ENCODE results near the gene PDSS2. TPM values are rescaled to one million over a fixed set of nuclear protein-coding genes. Genes with fewer than 3 reads are reported as not detected.

Gene PDSS2
- total RNA-seq, 1 donor from 2014 or later = 19.7 TPM

DNA sequence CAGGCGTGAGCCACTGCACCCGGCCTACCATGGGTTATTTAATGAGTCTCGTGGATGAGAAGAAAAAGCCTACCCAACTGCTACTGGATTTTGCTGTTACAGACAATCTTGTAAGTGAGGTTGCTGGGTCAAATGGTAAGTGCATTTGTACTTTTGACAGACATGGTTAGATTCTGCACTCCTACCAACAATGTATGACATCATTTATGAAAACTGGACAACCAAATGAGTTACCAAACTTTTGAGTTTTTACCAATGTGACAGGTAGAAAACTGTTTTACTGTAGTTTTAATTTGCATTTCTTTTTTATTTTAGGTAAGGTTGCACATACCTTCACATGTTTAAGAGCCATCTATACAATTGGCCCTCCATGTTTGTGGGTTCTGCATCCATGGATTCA, 48.2 kb downstream of the PDSS2 start:
- Histone ChIP-seq H3K4me1 (peaks cover 42% of the 10 kb centered on the region), H3K27ac (replicated peaks) (no peak overlapping the region), H3K36me3 (no peaks in the 10 kb centered on the region), H3K4me3 (no peak overlapping the region), H3K9me3 (replicated peaks) (no peaks in the 10 kb centered on the region), H3K27me3 (ENCODE audit: low read depth) (no peaks in the 10 kb centered on the region)
- intact Hi-C loops (cut with micrococcal nuclease) = no loop called here
- DNase-seq = no peak
- TF ChIP-seq CTCF (IDR thresholded peaks at IDR 0.05; ENCODE audit: borderline replicate concordance) = no peak

GRCh38 chr6:107409942-107410341, 49.4 kb downstream of the PDSS2 start:
- H3K36me3 ChIP-seq = peaks cover 4% of the 10 kb centered on the region
- no peak overlapping the region for H3K4me3 ChIP-seq
- TF ChIP-seq CTCF (IDR thresholded peaks at IDR 0.05; ENCODE audit: borderline replicate concordance) = no peak
- peaks cover 36% of the 10 kb centered on the region for H3K4me1 ChIP-seq
- H3K9me3 ChIP-seq (replicated peaks) = peaks cover 5% of the 10 kb centered on the region
- H3K27ac ChIP-seq (replicated peaks) = no peak overlapping the region
- intact Hi-C loops (cut with micrococcal nuclease) = no loop called here
- H3K27me3 ChIP-seq (ENCODE audit: low read depth) = no peaks in the 10 kb centered on the region
- no peak for DNase-seq

DNA sequence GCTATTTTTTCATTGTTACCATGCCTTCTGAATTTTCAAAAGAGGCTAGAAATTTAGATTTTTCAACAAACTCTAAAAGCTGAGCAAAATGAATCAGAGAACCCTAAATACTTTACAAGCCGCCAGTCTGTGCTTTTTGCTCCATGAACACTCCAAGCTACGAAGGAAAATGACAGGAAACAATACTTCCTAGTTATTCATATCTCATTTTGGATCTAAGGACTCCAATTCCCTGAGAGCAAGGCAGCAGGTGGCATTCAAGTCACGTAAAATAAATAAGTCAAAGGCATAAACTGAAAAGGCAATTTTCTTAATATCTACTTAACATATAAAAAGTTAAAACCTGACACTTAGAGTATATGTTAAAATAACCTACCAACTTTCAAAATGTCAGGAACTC, 50.6 kb downstream of the PDSS2 start:
- H3K27me3 ChIP-seq (ENCODE audit: low read depth) = no peaks in the 10 kb centered on the region
- peaks cover 13% of the 10 kb centered on the region for H3K36me3 ChIP-seq
- H3K9me3 ChIP-seq (replicated peaks) = peaks cover 15% of the 10 kb centered on the region
- TF ChIP-seq CTCF (IDR thresholded peaks at IDR 0.05; ENCODE audit: borderline replicate concordance) = no peak
- peaks cover 24% of the 10 kb centered on the region for H3K4me1 ChIP-seq
- H3K4me3 ChIP-seq = no peak overlapping the region
- intact Hi-C loops (cut with micrococcal nuclease) = no loop called here
- no peak for DNase-seq
- no peak overlapping the region for H3K27ac ChIP-seq (replicated peaks)

- Histone ChIP-seq H3K36me3 (peaks cover 25% of the 10 kb centered on the region), H3K27me3 (ENCODE audit: low read depth) (no peaks in the 10 kb centered on the region), H3K9me3 (replicated peaks) (peaks cover 46% of the 10 kb centered on the region), H3K4me3 (no peak overlapping the region), H3K27ac (replicated peaks) (no peak overlapping the region), H3K4me1 (peaks cover 22% of the 10 kb centered on the region)
- no peak for DNase-seq
- intact Hi-C loops (cut with micrococcal nuclease) = no loop called here
- no peak for TF ChIP-seq CTCF (IDR thresholded peaks at IDR 0.05; ENCODE audit: borderline replicate concordance)
These were observed 54.4 kb downstream of the PDSS2 start for GRCh38 chr6:107405002-107405401.

DNA sequence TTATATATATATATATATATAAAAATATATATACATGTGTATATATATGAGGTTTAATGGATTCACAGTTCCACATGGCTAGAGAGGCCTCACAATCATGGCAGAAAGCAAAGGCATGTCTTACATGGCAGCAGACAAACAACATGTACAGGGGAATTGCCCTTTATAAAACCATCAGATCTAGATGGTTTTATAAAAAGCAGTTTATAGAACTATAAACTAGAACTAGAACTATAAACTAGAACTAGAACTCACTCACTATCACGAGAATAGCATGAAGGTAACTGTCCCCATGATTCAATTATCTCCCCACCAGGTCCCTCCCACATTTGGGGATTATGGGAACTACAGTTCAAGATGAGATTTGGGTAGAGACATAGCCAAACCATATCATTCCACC, 56.8 kb downstream of the PDSS2 start:
- Histone ChIP-seq H3K27ac (replicated peaks) (no peak overlapping the region), H3K27me3 (ENCODE audit: low read depth) (no peaks in the 10 kb centered on the region), H3K9me3 (replicated peaks) (peaks cover 46% of the 10 kb centered on the region), H3K4me1 (peaks cover 4% of the 10 kb centered on the region), H3K4me3 (no peak overlapping the region), H3K36me3 (peaks cover 25% of the 10 kb centered on the region)
- intact Hi-C loops (cut with micrococcal nuclease) = no loop called here
- no peak for TF ChIP-seq CTCF (IDR thresholded peaks at IDR 0.05; ENCODE audit: borderline replicate concordance)
- no peak for DNase-seq

DNA sequence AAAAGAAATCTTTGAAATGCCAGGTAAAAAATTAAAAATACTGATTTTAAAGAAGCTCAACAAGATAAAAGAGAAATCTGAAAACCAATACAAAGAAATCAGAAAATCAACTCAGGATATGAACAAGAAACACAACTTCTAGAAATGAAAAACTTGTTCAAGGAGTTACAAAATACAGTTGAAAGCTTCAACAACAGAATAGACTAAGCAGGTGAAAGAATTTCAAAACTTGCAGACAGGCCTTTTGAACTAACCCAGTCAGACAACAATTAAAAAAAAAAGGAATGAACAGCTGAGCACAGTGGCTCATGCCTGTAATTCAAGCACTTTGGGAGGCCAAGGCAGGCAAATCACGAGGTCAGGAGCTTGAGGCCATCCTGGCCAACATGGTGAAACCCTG, 57.8 kb downstream of the PDSS2 start:
- no peaks in the 10 kb centered on the region for H3K27me3 ChIP-seq (ENCODE audit: low read depth)
- no peaks in the 10 kb centered on the region for H3K4me1 ChIP-seq
- DNase-seq = no peak
- no peak for TF ChIP-seq CTCF (IDR thresholded peaks at IDR 0.05; ENCODE audit: borderline replicate concordance)
- H3K4me3 ChIP-seq = no peak overlapping the region
- intact Hi-C loops (cut with micrococcal nuclease) = no loop called here
- peaks cover 46% of the 10 kb centered on the region for H3K9me3 ChIP-seq (replicated peaks)
- H3K27ac ChIP-seq (replicated peaks) = no peak overlapping the region
- peaks cover 25% of the 10 kb centered on the region for H3K36me3 ChIP-seq
